ENCODE data around the gene LDHB. TPM values are rescaled to one million over a fixed set of nuclear protein-coding genes. Genes with fewer than 3 reads are reported as not detected.
"Not testable (repeated sequence)": the region's sequence is repeated elsewhere in the genome, so short reads cannot be mapped to it uniquely, and the experiment has no call there.

Gene LDHB
- total RNA-seq, 3 donors from 2014 or later, result 95.4 to 347 (median 252) TPM

GRCh38 chr12:21678959-21679358 is 21.3 kb upstream of the LDHB start:
- no peak overlapping the region for H3K4me3 ChIP-seq
- no peaks in the 10 kb centered on the region for H3K36me3 ChIP-seq (ENCODE audit: low read depth)
- intact Hi-C loops (cut with DNase I, micrococcal nuclease), result no loop called here
- H3K4me1 ChIP-seq (ENCODE audit: low read depth), result no peaks in the 10 kb centered on the region
- DNase-seq (no peak), ATAC-seq (no peak)
- H3K9me3 ChIP-seq, result no peaks in the 10 kb centered on the region
- TF ChIP-seq, protein P1, sequence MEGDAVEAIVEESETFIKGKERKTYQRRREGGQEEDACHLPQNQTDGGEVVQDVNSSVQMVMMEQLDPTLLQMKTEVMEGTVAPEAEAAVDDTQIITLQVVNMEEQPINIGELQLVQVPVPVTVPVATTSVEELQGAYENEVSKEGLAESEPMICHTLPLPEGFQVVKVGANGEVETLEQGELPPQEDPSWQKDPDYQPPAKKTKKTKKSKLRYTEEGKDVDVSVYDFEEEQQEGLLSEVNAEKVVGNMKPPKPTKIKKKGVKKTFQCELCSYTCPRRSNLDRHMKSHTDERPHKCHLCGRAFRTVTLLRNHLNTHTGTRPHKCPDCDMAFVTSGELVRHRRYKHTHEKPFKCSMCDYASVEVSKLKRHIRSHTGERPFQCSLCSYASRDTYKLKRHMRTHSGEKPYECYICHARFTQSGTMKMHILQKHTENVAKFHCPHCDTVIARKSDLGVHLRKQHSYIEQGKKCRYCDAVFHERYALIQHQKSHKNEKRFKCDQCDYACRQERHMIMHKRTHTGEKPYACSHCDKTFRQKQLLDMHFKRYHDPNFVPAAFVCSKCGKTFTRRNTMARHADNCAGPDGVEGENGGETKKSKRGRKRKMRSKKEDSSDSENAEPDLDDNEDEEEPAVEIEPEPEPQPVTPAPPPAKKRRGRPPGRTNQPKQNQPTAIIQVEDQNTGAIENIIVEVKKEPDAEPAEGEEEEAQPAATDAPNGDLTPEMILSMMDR (IDR thresholded peaks at IDR 0.05), result no peak

GRCh38 chr12:21677622-21678277 is 20.1 kb upstream of the LDHB start:
- intact Hi-C loops (cut with DNase I, micrococcal nuclease), result no loop called here
- DNase-seq (no peak), ATAC-seq (peak; percentile 24)
- H3K36me3 ChIP-seq (ENCODE audit: low read depth), result no peaks in the 10 kb centered on the region
- H3K4me1 ChIP-seq (ENCODE audit: low read depth), result no peaks in the 10 kb centered on the region
- no peaks in the 10 kb centered on the region for H3K9me3 ChIP-seq
- TF ChIP-seq, protein P1 (IDR thresholded peaks at IDR 0.05), result no peak
- H3K4me3 ChIP-seq, result no peak overlapping the region

GRCh38 chr12:21677204-21677603 is 19.6 kb upstream of the LDHB start:
- Histone ChIP-seq H3K4me3 (no peak overlapping the region), H3K36me3 (ENCODE audit: low read depth) (no peaks in the 10 kb centered on the region), H3K4me1 (ENCODE audit: low read depth) (no peaks in the 10 kb centered on the region), H3K9me3 (no peaks in the 10 kb centered on the region)
- ATAC-seq (no peak), DNase-seq (no peak)
- intact Hi-C loops (cut with DNase I, micrococcal nuclease), result no loop called here
- TF ChIP-seq, protein P1 (IDR thresholded peaks at IDR 0.05), result no peak

GRCh38 chr12:21676776-21677175 is 19.1 kb upstream of the LDHB start:
- ATAC-seq (no peak), DNase-seq (no peak)
- Histone ChIP-seq H3K36me3 (ENCODE audit: low read depth) (no peaks in the 10 kb centered on the region), H3K4me3 (no peak overlapping the region), H3K9me3 (no peaks in the 10 kb centered on the region), H3K4me1 (ENCODE audit: low read depth) (no peaks in the 10 kb centered on the region)
- TF ChIP-seq, protein P1 (IDR thresholded peaks at IDR 0.05), result no peak
- intact Hi-C loops (cut with DNase I, micrococcal nuclease), result no loop called here

DNA sequence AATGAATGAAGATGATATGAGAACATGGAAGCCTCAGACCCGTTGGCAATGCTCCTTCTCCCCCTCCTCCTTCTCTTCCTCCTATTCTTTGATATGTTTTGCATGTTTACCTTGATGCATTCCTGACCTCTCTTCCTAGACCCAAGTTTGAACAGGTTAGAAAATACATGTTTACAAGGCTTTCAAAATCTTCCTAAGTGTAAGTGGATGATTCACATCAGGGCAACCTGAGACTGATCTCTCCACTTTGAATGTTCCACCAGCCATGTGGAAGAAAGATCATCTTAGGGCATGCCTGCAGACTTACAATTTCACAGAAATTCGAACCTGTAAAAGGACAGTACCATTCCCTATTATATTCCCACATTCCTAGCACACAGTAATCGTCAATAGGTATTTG is 18.0 kb upstream of the LDHB start:
- no peaks in the 10 kb centered on the region for H3K36me3 ChIP-seq (ENCODE audit: low read depth)
- intact Hi-C loops (cut with DNase I, micrococcal nuclease), result no loop called here
- H3K4me3 ChIP-seq, result no peak overlapping the region
- DNase-seq (no peak), ATAC-seq (no peak)
- TF ChIP-seq, protein P1 (IDR thresholded peaks at IDR 0.05), result no peak
- H3K4me1 ChIP-seq (ENCODE audit: low read depth), result no peaks in the 10 kb centered on the region
- H3K9me3 ChIP-seq, result no peaks in the 10 kb centered on the region

DNA sequence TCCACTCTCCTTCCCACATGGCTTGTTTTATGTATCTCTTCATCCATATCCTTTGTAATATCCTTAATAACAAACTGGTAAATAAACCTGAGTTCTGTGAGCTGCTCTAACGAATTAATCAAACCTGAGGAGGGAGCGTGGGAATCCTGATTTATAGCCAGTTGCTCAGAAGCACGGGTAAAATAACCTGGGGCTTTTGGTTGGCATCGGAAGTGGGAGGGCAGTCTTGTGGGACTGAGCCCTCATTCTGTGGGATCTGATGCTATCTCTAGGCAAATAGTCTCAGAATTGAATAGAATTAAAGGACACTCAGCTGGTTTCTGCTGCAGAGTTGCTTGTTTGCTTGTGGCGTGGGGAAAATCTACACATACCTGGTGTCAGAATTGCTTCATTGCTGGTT is 17.5 kb upstream of the LDHB start:
- no peaks in the 10 kb centered on the region for H3K4me1 ChIP-seq (ENCODE audit: low read depth)
- H3K4me3 ChIP-seq, result no peak overlapping the region
- no peaks in the 10 kb centered on the region for H3K9me3 ChIP-seq
- ATAC-seq (no peak), DNase-seq (no peak)
- H3K36me3 ChIP-seq (ENCODE audit: low read depth), result no peaks in the 10 kb centered on the region
- TF ChIP-seq, protein P1 (IDR thresholded peaks at IDR 0.05), result no peak
- intact Hi-C loops (cut with DNase I, micrococcal nuclease), result no loop called here

GRCh38 chr12:21673830-21674552 is 16.3 kb upstream of the LDHB start:
- H3K9me3 ChIP-seq; DNase-seq; H3K4me1 ChIP-seq (ENCODE audit: low read depth); intact Hi-C loops (cut with DNase I, micrococcal nuclease); H3K4me3 ChIP-seq; ATAC-seq; H3K36me3 ChIP-seq (ENCODE audit: low read depth): not testable (repeated sequence)

Measured in mucosa of descending colon (tissue), 3 donors.